HEK293T (cell line): ENCODE data around the gene ATP8B3.

Experiments
- ARNT ChIP-seq: fragments of 450-650 bp; IDR thresholded peaks from 2 replicates; pipeline ENCODE4 v1.6.1; 2017; ENCODE audit warnings: mild to moderate bottlenecking
- BHLHE40 ChIP-seq: fragments of 450-650 bp; IDR thresholded peaks from 2 replicates; pipeline ENCODE4 v1.6.1; 2016; ENCODE audit warnings: mild to moderate bottlenecking, moderate library complexity, borderline replicate concordance
- ELF4 ChIP-seq: fragments of 450-650 bp; IDR thresholded peaks from 2 replicates; pipeline ENCODE4 v1.6.1; 2017; ENCODE audit warnings: antibody characterized with exemption
- FOXA1 ChIP-seq: fragments of 450-650 bp; IDR thresholded peaks from 2 replicates; pipeline ENCODE4 v1.6.1; 2016; ENCODE audit warnings: mild to moderate bottlenecking
- FOXK2 ChIP-seq: fragments of 450-650 bp; IDR thresholded peaks from 2 replicates; pipeline ENCODE4 v1.6.1; 2016; ENCODE audit warnings: mild to moderate bottlenecking
- FOXM1 ChIP-seq: fragments of 450-650 bp; IDR thresholded peaks from 2 replicates; pipeline ENCODE4 v1.6.1; 2017; ENCODE audit warnings: mild to moderate bottlenecking, borderline replicate concordance
- NFRKB ChIP-seq: fragments of 450-650 bp; IDR thresholded peaks from 2 replicates; pipeline ENCODE4 v1.6.1; 2016; ENCODE audit warnings: mild to moderate bottlenecking, moderate library complexity
- SP1 ChIP-seq: fragments of 450-650 bp; IDR thresholded peaks from 2 replicates; pipeline ENCODE4 v1.6.1; 2017
- SUZ12 ChIP-seq: fragments of 450-650 bp; IDR thresholded peaks from 2 replicates; pipeline ENCODE4 v1.6.1; 2016; ENCODE audit warnings: mild to moderate bottlenecking
- TARDBP ChIP-seq: fragments of 450-650 bp; IDR thresholded peaks from 2 replicates; pipeline ENCODE4 v1.6.1; 2016
- ZNF384 ChIP-seq: fragments of 450-650 bp; IDR thresholded peaks from 2 replicates; pipeline ENCODE4 v1.6.1; 2016

- TF ChIP-seq FOXM1 (no peak), ELF4 (no peak), TARDBP (no peak), ZNF384 (no peak), SP1 (no peak), FOXA1 (no peak), BHLHE40 (no peak), NFRKB (no peak), SUZ12 (no peak), ARNT (no peak), FOXK2 (no peak)
These were observed 37.9 kb upstream of the ATP8B3 start for GRCh38 chr19:1849886-1850398.
